Stimulated activated CD8-positive, alpha-beta memory T cell treated with anti-CD3 and anti-CD28 coated beads, Interleukin-7, amount 100 ng/mL, for 4 hours (primary cell): ENCODE results near the gene SLC2A4.

Source experiments
- DNase-seq, 2 donors: peaks; one replicate each; pipeline ENCODE4 v3.0.0-alpha.2; 2020; ENCODE audit warnings: low read depth in 2 of 2

SLC2A4 gene

GRCh38 chr17:7248796-7249195, 32.7 kb upstream of the SLC2A4 start:
- DNase-seq = no peak

DNA sequence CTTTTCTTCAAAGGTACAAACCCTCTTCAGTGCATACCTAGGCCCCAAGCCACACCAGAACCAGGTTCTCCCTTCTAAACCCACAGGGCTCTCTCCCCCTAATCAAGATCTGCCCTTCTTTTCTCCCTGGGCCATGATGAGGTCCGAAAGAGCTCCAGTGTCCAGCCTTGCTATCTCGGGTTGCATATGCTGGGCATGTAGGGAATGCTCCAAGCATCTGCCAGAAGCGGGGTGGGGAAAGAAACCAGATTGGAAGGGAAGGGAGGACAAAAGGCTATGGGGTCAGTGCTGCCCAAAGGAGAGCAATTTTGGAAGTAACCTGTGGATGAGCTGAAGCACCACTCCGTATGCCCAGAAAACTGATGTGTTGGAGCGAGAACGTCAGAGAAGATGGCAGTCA, 32.3 kb upstream of the SLC2A4 start:
- DNase-seq = no peak

GRCh38 chr17:7249830-7250229, 31.7 kb upstream of the SLC2A4 start:
- no peak for DNase-seq

- DNase-seq = no peak
Measured at GRCh38 chr17:7250695-7251627, 30.6 kb upstream of the SLC2A4 start.

GRCh38 chr17:7251661-7252175, 29.8 kb upstream of the SLC2A4 start, which contains the start of gene CTDNEP1:
CTDNEP1 (minus strand) TSS chr17:7251734; CDS start chr17:7251296, 438 bp downstream.
- peak; percentile 97 to 99 for DNase-seq

GRCh38 chr17:7252176-7253043, 29.1 kb upstream of the SLC2A4 start, which contains the start of gene ELP5:
ELP5 (plus strand) TSS chr17:7252215; CDS start chr17:7252551, 336 bp downstream.
- peak; percentile 79 to 80 for DNase-seq

- no peak for DNase-seq
Measured at GRCh38 chr17:7253082-7253481, 28.4 kb upstream of the SLC2A4 start.

DNA sequence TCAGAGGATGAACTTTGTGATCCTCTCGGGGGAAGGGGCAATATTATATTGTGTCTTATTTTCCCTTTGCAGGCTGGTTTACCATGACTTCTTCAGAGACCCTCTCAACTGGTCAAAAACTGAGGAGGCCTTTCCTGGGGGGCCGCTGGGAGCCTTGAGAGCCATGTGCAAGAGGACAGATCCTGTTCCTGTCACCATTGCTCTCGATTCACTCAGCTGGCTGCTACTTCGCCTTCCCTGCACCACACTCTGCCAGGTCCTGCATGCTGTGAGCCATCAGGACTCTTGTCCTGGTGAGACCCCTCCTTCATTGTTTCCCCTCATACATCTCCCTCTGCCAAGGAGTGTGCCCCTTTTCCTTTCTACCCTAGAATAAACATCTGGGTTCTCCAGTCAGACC, 27.0 kb upstream of the SLC2A4 start:
- DNase-seq = no peak

DNA sequence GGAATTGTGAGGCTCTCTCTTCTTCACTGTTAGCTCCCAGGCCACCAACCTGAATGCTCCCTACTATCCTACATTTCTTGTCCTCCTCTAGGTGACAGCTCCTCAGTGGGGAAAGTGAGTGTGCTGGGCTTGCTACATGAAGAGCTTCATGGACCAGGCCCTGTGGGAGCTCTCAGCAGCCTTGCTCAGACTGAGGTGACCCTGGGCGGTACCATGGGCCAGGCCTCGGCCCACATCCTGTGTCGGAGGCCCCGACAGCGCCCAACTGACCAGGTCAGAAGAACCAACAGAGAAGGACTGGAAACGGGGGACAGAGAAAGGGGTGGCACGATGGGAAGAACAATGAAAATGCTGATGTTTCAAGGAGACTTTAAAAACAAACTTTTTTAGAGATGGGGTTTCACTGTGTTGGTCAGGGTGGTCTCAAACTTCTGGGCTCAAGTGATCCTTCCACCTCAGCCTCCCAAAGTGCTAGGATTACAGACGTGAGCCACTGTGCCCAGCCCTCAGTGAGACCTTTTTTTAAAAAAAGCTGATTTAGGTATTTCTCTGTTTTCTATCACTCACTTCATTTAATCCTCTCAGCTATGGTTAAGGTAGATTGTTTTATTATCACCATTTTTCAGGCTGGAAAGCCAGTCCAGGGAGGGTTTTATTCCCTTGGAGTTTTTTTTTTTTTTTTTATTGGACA, 24.6 kb upstream of the SLC2A4 start:
- DNase-seq = no peak

DNA sequence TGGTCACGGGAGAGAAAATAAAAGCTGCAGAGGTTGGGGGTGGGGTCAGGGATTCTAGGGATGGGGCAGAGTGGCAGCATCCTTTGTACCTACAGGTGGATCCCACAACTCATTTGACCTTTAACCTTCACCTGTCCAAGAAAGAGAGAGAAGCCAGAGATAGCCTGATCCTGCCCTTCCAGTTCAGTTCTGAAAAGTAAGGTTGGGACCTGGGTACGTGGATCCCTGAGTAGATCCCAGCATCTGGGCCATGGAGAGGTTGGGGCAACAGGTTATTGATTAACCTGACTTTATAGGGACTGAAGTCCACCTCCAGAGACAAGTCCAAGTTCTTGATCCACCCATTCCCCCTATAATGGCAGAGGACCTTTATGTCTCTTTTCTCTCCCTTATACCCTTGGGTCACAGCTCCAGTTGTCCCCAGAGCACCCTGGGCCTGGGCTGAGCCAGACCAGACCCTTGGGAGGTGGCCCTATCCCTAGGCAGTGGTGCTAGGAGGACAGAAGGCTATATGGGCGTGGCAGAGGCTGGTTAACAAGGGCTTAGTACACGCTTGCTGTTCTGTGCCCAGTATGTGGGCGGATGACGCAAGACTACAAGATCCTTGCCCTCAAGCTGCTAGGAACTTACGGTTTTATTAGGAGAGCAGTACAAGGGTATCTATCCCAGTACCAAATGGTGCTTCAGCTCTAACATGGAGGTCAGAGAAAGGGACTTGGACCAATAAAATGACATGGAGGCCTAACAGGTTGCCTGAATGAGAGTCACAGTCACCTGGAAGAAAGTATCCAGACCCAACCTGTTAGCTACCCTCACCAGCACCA, 22.6 kb upstream of the SLC2A4 start:
- no peak for DNase-seq

- DNase-seq = no peak
Measured at GRCh38 chr17:7259555-7259889, 22.0 kb upstream of the SLC2A4 start.

- no peak for DNase-seq
Measured at GRCh38 chr17:7260151-7260550, 21.4 kb upstream of the SLC2A4 start.

GRCh38 chr17:7260651-7261378, 20.7 kb upstream of the SLC2A4 start:
- peak in 1 of 2 donors; percentile 29 for DNase-seq

DNA sequence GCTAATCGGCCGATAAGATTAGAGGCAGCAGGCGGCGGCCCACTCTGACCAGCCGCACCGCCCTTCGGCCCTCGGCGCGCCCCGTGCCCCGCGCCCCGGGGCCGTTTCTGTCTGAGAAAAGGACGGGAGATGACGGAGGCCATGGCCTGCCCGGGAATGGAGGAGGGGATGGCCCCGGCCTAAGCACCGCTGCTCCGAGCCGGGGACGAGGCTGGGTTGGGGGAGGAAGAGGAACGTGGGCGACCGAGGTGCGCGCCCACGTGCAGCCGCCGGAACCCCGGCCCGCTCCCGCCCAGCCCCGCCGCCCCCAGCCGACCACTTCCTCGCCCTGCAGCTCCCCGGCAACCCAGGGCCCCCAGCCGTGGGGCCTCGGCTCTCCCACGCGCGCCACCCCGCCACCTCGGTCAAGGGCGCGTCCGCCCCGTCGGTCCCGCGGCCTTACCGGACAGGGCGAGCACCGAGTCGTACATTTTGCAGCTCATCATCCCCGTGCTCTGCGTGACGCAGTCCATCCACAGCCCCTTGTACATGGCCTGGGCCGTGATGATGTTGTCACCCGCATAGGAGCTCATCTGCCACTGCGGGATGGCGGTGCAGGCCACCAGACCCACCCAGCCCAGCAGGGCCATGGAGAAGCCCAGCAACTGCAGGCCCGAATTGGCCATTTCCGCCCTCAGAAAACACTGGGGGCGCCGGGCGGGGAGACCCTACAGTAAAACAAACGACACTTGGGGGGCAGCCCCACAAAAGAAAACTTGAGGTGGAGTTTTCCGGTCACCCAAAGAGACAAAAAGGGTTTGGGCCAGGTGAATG, 19.9 kb upstream of the SLC2A4 start:
- DNase-seq = peak in 1 of 2 donors; percentile 62

- DNase-seq = no peak
Measured at GRCh38 chr17:7262192-7262934, 19.2 kb upstream of the SLC2A4 start, which contains the start of gene CLDN7. CLDN7 (minus strand) TSS chr17:7262478; CDS start chr17:7262043, 435 bp downstream.

DNA sequence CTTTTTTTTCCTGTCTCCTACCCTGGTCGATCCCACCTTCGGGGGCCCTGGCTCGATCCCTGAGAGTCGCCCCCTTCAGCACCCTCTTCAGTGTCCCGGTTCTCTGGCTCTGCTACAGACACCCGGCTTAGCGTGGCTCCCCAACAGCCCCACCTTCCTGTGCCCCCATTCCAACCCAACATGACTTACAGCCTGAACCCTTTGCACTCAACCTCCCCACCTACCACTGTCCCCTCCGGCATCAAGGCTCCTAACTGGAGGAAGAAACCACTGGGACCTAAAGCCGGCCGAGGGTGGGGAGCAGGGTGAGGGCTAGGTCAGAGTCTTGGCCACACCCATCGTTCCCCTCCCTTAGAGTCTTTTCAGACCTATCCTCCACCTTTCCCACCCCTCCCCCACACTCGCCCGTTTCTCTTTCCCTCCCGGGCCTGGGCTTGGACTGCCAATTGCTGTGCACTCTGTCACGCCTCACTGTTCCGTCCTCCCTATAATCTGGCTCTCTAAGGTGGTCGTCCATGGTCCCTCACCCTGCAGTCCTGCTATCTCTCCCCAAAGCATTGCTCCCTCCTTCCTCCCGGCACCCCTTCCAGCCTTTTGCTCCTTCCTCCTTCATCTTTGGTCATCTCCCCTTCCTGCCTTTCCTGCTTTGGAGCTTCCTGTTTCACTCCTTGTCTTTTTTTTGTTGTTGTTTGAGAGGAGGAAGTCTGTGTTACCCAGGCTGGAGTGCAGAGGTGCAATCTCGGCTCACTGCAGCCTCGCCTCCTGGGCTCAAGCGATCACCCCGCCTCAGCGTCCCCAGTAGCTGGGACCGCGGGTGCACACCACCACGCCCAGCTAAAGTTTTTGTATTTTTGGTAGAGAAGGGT, 18.4 kb upstream of the SLC2A4 start:
- DNase-seq = no peak

DNA sequence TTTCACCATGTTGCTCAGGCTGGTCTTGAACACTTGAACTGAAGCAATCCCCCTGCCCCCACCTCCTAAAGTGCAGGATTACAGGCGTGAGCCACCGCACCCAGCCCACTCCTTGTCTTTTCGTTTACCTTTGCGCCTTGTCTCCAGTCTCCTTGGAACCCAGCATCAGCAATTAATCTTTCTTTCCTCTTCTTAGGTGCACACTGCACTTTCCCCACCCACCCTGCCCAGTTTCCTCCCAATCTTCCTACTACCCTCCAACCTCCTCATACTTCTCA, 17.8 kb upstream of the SLC2A4 start:
- DNase-seq = no peak

DNA sequence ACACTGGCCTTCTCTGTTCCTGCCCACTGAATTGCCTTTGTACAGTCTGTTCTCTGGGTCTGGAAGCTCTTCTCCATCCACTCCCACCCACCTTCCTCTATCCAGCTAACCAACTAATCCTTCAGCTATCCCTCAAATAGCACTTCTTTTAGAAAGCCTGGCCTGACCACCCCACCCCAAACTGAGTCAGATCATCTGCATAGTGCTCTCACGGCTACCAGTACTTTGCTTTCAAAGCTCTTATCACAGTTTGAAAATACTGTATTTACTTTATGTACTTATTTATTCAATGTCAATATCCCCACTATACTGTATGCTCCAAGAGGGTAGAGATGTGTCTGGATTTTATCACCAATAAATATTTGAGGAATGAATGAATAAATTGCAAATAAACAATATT, 14.7 kb upstream of the SLC2A4 start:
- DNase-seq = no peak
